Smooth muscle cell (in vitro differentiated cells): Measurements from ENCODE around the gene DHRS9. TPM values are rescaled to one million over a fixed set of nuclear protein-coding genes. Genes with fewer than 3 reads are reported as not detected.

Experiments used
- DNase-seq: peaks from one replicate; lab custom pipeline; 2025; ENCODE audit not compliant: unreplicated experiment; lab: John Stamatoyannopoulos, UW
- H2AFZ ChIP-seq: fragments of 200-600 bp; sonication (generic); 2 replicates; pipeline ENCODE4 v1.6.0; 2016; ENCODE audit warnings: antibody characterized with exemption, low read depth, mild to moderate bottlenecking
- H3F3A ChIP-seq: fragments of 200-600 bp; sonication (generic); 2 replicates; pipeline ENCODE4 v1.6.0; 2017; ENCODE audit warnings: antibody characterized with exemption, low read depth
- H3K27ac ChIP-seq: fragments of 200-600 bp; sonication (generic); 2 replicates; pipeline ENCODE4 v1.5.1; 2016; ENCODE audit warnings: low read depth, mild to moderate bottlenecking
- H3K27me3 ChIP-seq: fragments of 200-600 bp; sonication (generic); 2 replicates; pipeline ENCODE4 v1.6.1; 2016; ENCODE audit warnings: low read depth, mild to moderate bottlenecking
- H3K36me3 ChIP-seq: fragments of 200-600 bp; sonication (generic); 2 replicates; pipeline ENCODE4 v1.5.1; 2016; ENCODE audit warnings: low read depth
- H3K4me1 ChIP-seq: fragments of 200-600 bp; sonication (generic); 2 replicates; pipeline ENCODE4 v1.5.1; 2016; ENCODE audit warnings: low read depth
- H3K4me2 ChIP-seq: fragments of 200-600 bp; sonication (generic); 2 replicates; pipeline ENCODE4 v1.6.0; 2016; ENCODE audit warnings: mild to moderate bottlenecking
- H3K4me3 ChIP-seq: fragments of 200-600 bp; sonication (generic); 2 replicates; pipeline ENCODE4 v1.5.1; 2016; ENCODE audit warnings: mild to moderate bottlenecking
- H3K79me2 ChIP-seq: fragments of 200-600 bp; sonication (generic); 2 replicates; pipeline ENCODE4 v1.6.0; 2016; ENCODE audit warnings: low read depth, mild to moderate bottlenecking
- H3K9ac ChIP-seq: fragments of 200-600 bp; sonication (generic); 2 replicates; pipeline ENCODE4 v1.6.0; 2016; ENCODE audit warnings: low read depth
- H3K9me3 ChIP-seq: fragments of 200-600 bp; sonication (generic); replicated peaks from 2 replicates; pipeline ENCODE4 v1.5.1; 2016; ENCODE audit warnings: low read depth
- H4K20me1 ChIP-seq: fragments of 200-600 bp; sonication (generic); 2 replicates; pipeline ENCODE4 v1.6.0; 2016; ENCODE audit warnings: low read depth
- CTCF ChIP-seq: fragments of 200-600 bp; sonication (generic); IDR thresholded peaks from 2 replicates; pipeline ENCODE4 v1.5.1; 2017; ENCODE audit warnings: borderline replicate concordance, mild to moderate bottlenecking, antibody characterized with exemption; ENCODE audit not compliant: insufficient read depth, poor library complexity, severe bottlenecking
- WGBS: methylation state at CpG from one replicate; pipeline ENCODE4 v1.1.7; 2016; ENCODE audit warnings: low lambda C conversion rate; 5-methylcytosine and 5-hydroxymethylcytosine counted together
- polyA plus RNA-seq: library from polyadenylated mRNA; unstranded; fragments of >200 nt; fragmentation: Nextera tagmentation; extraction: Ambion mirVana; gene quantifications from 2 replicates; pipeline ENCODE4 v1.2.1, GENCODE V29; 2016
- total RNA-seq: library from RNA; depleted of rRNA; stranded (reverse); fragments of >200 nt; gene quantifications from 2 replicates; pipeline ENCODE4 v1.2.3, GENCODE V29; 2014

Gene DHRS9
- total and polyA plus RNA-seq, 2 experiments from 2014 or later = 0.09 to 0.38 TPM

- H3K9me3 ChIP-seq = no peaks in the 10 kb centered on the region
- peaks cover 6% of the 10 kb centered on the region for H3K4me1 ChIP-seq
- no peaks in the 10 kb centered on the region for H3K36me3 ChIP-seq
- H3F3A ChIP-seq = no peaks in the 10 kb centered on the region
- peaks cover 51% of the 10 kb centered on the region for H3K27me3 ChIP-seq
- no peak overlapping the region for H3K4me3 ChIP-seq
- WGBS = 92% methylated on average over 7 of the region's 7 CpGs
- no peak overlapping the region for H3K27ac ChIP-seq
- TF ChIP-seq CTCF = no peak
- no peak overlapping the region for H3K4me2 ChIP-seq
- no peak for DNase-seq
- no peak overlapping the region for H2AFZ ChIP-seq
- no peaks in the 10 kb centered on the region for H4K20me1 ChIP-seq
- H3K79me2 ChIP-seq = no peaks in the 10 kb centered on the region
- H3K9ac ChIP-seq = no peak overlapping the region
Measured at GRCh38 chr2:169110419-169110818, 41.1 kb downstream of the DHRS9 start.

- no peaks in the 10 kb centered on the region for H3K36me3 ChIP-seq
- no peaks in the 10 kb centered on the region for H3F3A ChIP-seq
- DNase-seq = no peak
- no peak overlapping the region for H3K9ac ChIP-seq
- no peak overlapping the region for H3K27ac ChIP-seq
- no peak overlapping the region for H3K4me2 ChIP-seq
- peaks cover 6% of the 10 kb centered on the region for H3K4me1 ChIP-seq
- H4K20me1 ChIP-seq = no peaks in the 10 kb centered on the region
- peaks cover 47% of the 10 kb centered on the region for H3K27me3 ChIP-seq
- H3K4me3 ChIP-seq = no peak overlapping the region
- WGBS = 65% methylated on average over 18 of the region's 18 CpGs
- no peaks in the 10 kb centered on the region for H3K9me3 ChIP-seq
- TF ChIP-seq CTCF = no peak
- no peak overlapping the region for H2AFZ ChIP-seq
- no peaks in the 10 kb centered on the region for H3K79me2 ChIP-seq
Measured at GRCh38 chr2:169110916-169111315, 41.6 kb downstream of the DHRS9 start.

- H3K9ac ChIP-seq = no peak overlapping the region
- no peak for TF ChIP-seq CTCF
- H4K20me1 ChIP-seq = no peaks in the 10 kb centered on the region
- peaks cover 50% of the 10 kb centered on the region for H3K27me3 ChIP-seq
- H3K4me3 ChIP-seq = no peak overlapping the region
- H3K4me1 ChIP-seq = peaks cover 6% of the 10 kb centered on the region
- H3K27ac ChIP-seq = no peak overlapping the region
- H3K9me3 ChIP-seq = no peaks in the 10 kb centered on the region
- 70% methylated on average over 6 of the region's 6 CpGs for WGBS
- no peak overlapping the region for H3K4me2 ChIP-seq
- H2AFZ ChIP-seq = no peak overlapping the region
- no peaks in the 10 kb centered on the region for H3F3A ChIP-seq
- H3K79me2 ChIP-seq = no peaks in the 10 kb centered on the region
- no peaks in the 10 kb centered on the region for H3K36me3 ChIP-seq
- DNase-seq = no peak
Measured at GRCh38 chr2:169112841-169113240, 43.5 kb downstream of the DHRS9 start.

- H3K27ac ChIP-seq = no peak overlapping the region
- TF ChIP-seq CTCF = no peak
- no peaks in the 10 kb centered on the region for H4K20me1 ChIP-seq
- no peaks in the 10 kb centered on the region for H3K79me2 ChIP-seq
- no peaks in the 10 kb centered on the region for H3K9me3 ChIP-seq
- WGBS = 88% methylated on average over 4 of the region's 4 CpGs
- H3K36me3 ChIP-seq = no peaks in the 10 kb centered on the region
- H2AFZ ChIP-seq = no peak overlapping the region
- no peak overlapping the region for H3K4me3 ChIP-seq
- H3K27me3 ChIP-seq = peaks cover 43% of the 10 kb centered on the region
- no peak overlapping the region for H3K4me2 ChIP-seq
- no peak for DNase-seq
- H3F3A ChIP-seq = no peaks in the 10 kb centered on the region
- peaks cover 6% of the 10 kb centered on the region for H3K4me1 ChIP-seq
- no peak overlapping the region for H3K9ac ChIP-seq
Measured at GRCh38 chr2:169114056-169114455, 44.7 kb downstream of the DHRS9 start.
